ENCODE measurements around the gene PLCB3. TPM values are rescaled to one million over a fixed set of nuclear protein-coding genes. Genes with fewer than 3 reads are reported as not detected.

The PLCB3 gene
- total RNA-seq, 1 experiment from 2014 or later, result 80.2 TPM

DNA sequence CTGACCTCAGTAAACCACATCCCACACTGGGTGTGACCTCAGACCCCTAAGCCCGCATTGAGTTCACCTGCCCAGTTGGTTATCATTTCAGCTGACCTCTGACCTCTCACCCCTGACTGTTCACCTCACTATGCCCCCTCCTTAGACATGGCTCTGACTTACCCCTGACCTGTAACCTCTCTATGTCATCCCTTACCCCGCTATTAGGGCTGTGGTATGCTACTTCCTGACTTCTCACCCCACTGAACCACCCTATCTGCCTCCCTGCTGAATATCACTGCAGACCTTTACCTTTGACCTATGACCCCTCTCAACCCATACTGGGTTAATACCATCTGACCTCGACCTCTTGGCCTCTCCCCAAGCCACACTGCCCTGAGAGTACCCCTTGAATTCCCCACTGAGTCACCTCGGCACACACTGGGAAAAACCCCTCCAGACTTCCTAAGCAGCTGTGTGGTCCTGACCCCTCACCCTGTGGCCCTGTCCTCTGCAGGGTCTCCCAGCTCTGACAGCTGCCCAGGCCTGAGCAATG lies 8.3 kb downstream of the PLCB3 start:
- H3K9ac ChIP-seq (ENCODE audit: extremely low read depth, insufficient read length, low read length), result no peak overlapping the region
- H3K36me3 Mint-ChIP-seq (ENCODE audit: insufficient read depth in 1 of 3, low read depth in 3 of 3), result peaks cover 49 to 88% (median 74%) of the 10 kb centered on the region in 3 experiments
- no peak overlapping the region for H2AFZ ChIP-seq (ENCODE audit: low read length)
- no peak overlapping the region for H4K5ac ChIP-seq (ENCODE audit: insufficient read length, low read depth, low read length)
- H4K91ac ChIP-seq (ENCODE audit: insufficient read length, low read depth, low read length), result no peak overlapping the region
- no peak overlapping the region for H2BK15ac ChIP-seq (ENCODE audit: low read depth, low read length)
- no peak overlapping the region for H2AK5ac ChIP-seq (ENCODE audit: insufficient read length, low read length)
- no peak overlapping the region for H3K4me3 Mint-ChIP-seq
- H3K79me2 ChIP-seq (ENCODE audit: insufficient read depth, low read length), result no peaks in the 10 kb centered on the region
- H3K27me3 ChIP-seq (ENCODE audit: insufficient read depth, low read length), result no peaks in the 10 kb centered on the region
- TF ChIP-seq, protein P1, sequence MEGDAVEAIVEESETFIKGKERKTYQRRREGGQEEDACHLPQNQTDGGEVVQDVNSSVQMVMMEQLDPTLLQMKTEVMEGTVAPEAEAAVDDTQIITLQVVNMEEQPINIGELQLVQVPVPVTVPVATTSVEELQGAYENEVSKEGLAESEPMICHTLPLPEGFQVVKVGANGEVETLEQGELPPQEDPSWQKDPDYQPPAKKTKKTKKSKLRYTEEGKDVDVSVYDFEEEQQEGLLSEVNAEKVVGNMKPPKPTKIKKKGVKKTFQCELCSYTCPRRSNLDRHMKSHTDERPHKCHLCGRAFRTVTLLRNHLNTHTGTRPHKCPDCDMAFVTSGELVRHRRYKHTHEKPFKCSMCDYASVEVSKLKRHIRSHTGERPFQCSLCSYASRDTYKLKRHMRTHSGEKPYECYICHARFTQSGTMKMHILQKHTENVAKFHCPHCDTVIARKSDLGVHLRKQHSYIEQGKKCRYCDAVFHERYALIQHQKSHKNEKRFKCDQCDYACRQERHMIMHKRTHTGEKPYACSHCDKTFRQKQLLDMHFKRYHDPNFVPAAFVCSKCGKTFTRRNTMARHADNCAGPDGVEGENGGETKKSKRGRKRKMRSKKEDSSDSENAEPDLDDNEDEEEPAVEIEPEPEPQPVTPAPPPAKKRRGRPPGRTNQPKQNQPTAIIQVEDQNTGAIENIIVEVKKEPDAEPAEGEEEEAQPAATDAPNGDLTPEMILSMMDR (conservative IDR thresholded peaks at IDR 0.05), result no peak
- no peaks in the 10 kb centered on the region for H4K20me1 ChIP-seq (ENCODE audit: control insufficient read depth, insufficient read depth, insufficient read length)
- H3K4me1 ChIP-seq (ENCODE audit: insufficient read depth, low read length), result no peaks in the 10 kb centered on the region
- H3K18ac ChIP-seq (ENCODE audit: insufficient read length, low read depth, low read length), result no peak overlapping the region
- H2BK120ac ChIP-seq (ENCODE audit: low read depth, low read length, poor library complexity, severe bottlenecking), result no peak overlapping the region
- H3K23ac ChIP-seq (ENCODE audit: insufficient read length, low read depth, low read length), result no peak overlapping the region
- no peak overlapping the region for H3K27ac ChIP-seq (ENCODE audit: insufficient read length, low read depth, low read length)
- no peak overlapping the region for H2BK20ac ChIP-seq (ENCODE audit: low read depth, low read length, poor library complexity, severe bottlenecking)
- no peak overlapping the region for H3K4ac ChIP-seq (ENCODE audit: low read depth, low read length)
- DNase-seq, result no peak
- no peak overlapping the region for H3K27ac Mint-ChIP-seq
- no peak overlapping the region for H3K14ac ChIP-seq (ENCODE audit: insufficient read depth, low read length)
- no peaks in the 10 kb centered on the region for H3K23me2 ChIP-seq (ENCODE audit: insufficient read length, low read depth, low read length, poor library complexity, severe bottlenecking)
- no peaks in the 10 kb centered on the region for H3K9me3 ChIP-seq (ENCODE audit: control insufficient read depth, low read depth, low read length)
- WGBS (ENCODE audit: extremely low coverage, insufficient read length, low lambda C conversion rate), result no CpG with 5 or more reads among the region's 4 CpGs
- peaks cover 0 to 8% of the 10 kb centered on the region in 2 experiments; a peak in 3 of 4 replicates for H3K4me1 Mint-ChIP-seq
- H3K9me3 Mint-ChIP-seq, result no peaks in the 10 kb centered on the region
- H2BK12ac ChIP-seq (ENCODE audit: insufficient read length, low read depth, low read length), result no peak overlapping the region
- H3T11ph ChIP-seq (ENCODE audit: low read length), result no peak overlapping the region
- no peak overlapping the region for H3K56ac ChIP-seq (ENCODE audit: insufficient read length, low read depth, low read length)
- no peak overlapping the region for H3K4me2 ChIP-seq (ENCODE audit: insufficient read depth, insufficient read length, low read length)
- H3K79me1 ChIP-seq (ENCODE audit: insufficient read depth, low read depth, low read length, poor library complexity, severe bottlenecking), result no peaks in the 10 kb centered on the region
- no peaks in the 10 kb centered on the region for H3K27me3 Mint-ChIP-seq (ENCODE audit: low read depth)
- no peak overlapping the region for H4K8ac ChIP-seq (replicated peaks; ENCODE audit: insufficient read length, low read depth, low read length)
- H2BK5ac ChIP-seq (ENCODE audit: insufficient read length, low read length), result no peak overlapping the region

All from H9 (cell line).